HG03342 (cell line): Measurements from ENCODE around the gene HELZ.
"Not testable (repeated sequence)": the region's sequence is repeated elsewhere in the genome, so short reads cannot be mapped to it uniquely, and the experiment has no call there.

ENCODE experiments used
- ATAC-seq: cut with Tn5 transposase; IDR thresholded peaks from one replicate; pipeline ENCODE4 v1.9.1; 2021; ENCODE audit warnings: mild to moderate bottlenecking, moderate library complexity; ENCODE audit not compliant: unreplicated experiment

HELZ gene

GRCh38 chr17:67198131-67198530, 46.9 kb downstream of the HELZ start:
- no peak for ATAC-seq

DNA sequence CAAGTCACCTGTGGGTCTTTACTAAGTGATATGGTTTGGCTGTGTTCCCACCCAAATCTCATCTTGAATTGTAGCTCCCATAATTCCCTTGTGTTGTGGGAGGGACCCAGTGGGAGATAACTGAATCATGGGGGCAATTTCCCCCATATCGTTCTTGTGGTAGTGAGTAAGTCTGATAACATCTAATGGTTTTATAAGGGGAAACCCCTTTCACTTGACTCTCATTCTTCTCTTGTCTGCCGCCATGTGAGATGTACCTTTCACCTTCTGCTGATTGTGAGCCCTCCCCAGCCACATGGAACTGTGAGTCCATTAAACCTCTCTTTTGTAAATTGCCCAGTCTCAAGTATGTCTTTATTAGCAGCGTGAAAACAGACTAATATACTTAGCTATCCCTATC, 48.0 kb downstream of the HELZ start:
- ATAC-seq: not testable (repeated sequence)

GRCh38 chr17:67196422-67196821, 48.6 kb downstream of the HELZ start:
- ATAC-seq: no peak

DNA sequence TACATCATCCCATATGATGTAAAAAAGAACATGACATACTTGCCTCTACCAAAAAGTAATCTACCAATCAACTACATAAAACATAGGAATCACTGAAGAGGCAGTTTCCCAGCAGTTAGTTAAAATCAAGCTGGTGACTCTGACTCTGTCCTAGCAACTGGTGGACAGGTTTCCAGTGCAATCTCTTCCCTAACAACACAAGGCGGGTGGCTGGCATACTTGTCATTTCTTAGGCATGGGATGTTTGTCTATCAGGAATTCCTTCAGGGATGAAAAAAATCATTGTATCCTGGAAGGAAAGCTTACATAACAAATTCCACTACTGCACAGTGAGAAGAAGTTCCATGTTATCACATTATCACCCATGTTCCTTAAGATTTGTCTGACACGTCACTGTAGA, 50.9 kb downstream of the HELZ start:
- ATAC-seq: no peak

DNA sequence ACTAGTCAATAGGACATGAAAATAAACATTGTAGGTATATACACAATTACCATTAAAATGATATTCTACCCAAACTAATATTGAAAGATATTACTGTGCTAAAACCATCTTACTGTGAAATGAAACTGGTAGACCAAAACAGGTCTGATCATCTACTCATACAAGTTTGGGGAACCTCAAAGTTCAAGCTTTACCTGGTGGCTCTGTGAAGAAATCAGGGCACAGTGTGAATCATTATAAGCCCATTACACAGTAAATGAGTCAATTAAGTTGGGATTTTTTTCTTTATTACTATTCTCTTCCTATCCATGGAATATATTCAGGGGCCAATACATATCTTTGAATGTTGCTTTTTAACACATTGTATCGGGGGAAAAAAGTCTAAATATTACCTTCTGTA, 57.1 kb downstream of the HELZ start:
- no peak for ATAC-seq

GRCh38 chr17:67186782-67187181, 58.2 kb downstream of the HELZ start:
- no peak for ATAC-seq

- ATAC-seq: no peak
These were observed 61.5 kb downstream of the HELZ start for GRCh38 chr17:67183531-67183930.

DNA sequence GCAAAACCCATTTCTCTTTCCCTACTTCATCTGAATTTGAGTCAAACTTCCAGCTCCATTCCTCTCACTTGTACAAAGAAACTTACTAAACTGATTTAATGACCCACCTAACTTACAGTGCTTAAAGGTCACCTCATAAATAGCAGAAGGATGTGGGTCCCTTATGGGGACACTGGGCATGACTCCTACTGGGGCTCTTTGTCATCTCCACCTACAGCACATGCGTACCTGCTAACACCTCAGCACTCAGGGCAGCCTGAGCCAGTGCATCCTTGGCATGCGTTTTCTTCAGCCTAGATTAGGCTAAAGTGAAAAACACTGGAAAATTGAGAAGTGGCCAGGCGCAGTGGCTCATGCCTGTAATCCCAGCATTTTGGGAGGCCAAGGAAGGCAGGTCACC, 63.2 kb downstream of the HELZ start:
- no peak for ATAC-seq

GRCh38 chr17:67180275-67180674, 64.7 kb downstream of the HELZ start:
- no peak for ATAC-seq

DNA sequence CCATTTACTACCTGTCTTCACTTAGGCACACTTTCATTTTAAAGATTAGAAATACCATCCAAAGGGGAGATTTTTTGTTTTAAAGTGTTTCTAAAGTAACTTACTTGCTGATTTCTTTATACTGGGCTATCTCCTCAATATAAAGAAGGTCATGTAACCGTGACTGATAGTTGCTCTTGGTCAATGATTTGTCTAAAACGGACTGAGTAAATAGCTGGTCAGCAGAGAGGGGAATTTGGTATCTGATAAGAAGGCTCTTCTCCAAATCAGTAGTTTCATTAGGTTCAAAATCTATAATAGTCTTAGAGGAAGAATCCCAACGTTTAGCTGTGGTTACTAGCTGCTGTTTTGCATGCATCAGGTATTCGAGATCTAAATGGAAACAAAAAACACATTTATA, 66.4 kb downstream of the HELZ start:
- ATAC-seq: no peak

DNA sequence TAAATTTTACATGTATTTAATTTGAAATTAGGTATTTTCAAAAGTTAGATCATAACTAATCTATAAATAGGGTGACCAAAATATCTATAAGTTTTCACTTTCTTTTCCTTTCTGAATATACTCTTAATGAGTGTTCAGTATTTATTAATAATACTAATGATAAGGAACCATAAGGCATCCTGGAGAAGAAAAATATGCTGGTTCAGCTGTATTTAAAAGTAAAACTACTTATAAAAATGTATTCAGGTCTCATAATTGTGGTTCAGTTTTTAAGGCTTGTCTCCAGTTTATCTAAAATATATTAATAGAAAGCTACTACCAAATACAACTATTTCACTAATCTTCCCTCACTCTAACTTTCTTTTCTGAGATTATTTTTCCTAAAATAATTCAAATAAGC, 67.3 kb downstream of the HELZ start:
- no peak for ATAC-seq

- ATAC-seq: no peak
These were observed 70.8 kb downstream of the HELZ start for GRCh38 chr17:67174190-67174589.

DNA sequence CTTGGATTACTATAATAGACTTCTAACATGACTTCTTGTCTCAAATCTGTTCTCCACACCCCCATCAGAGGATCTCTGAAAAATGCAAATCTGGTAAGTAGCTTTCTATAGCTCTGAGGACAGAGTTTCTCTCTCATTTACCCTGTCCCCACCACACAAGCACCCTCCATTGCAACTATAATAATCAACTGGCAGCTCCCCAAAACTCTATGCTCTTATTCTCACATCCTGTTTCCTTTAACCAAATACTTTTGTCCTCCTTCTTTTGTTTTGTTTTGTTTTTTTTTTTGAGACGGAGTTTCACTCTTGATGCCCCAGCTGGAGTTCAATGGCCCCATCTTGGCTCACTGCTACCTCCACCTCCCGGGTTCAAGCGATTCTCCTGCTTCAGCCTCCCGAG, 73.4 kb downstream of the HELZ start:
- peak; percentile 98 for ATAC-seq

GRCh38 chr17:67168496-67168895, 76.5 kb downstream of the HELZ start:
- ATAC-seq: no peak

DNA sequence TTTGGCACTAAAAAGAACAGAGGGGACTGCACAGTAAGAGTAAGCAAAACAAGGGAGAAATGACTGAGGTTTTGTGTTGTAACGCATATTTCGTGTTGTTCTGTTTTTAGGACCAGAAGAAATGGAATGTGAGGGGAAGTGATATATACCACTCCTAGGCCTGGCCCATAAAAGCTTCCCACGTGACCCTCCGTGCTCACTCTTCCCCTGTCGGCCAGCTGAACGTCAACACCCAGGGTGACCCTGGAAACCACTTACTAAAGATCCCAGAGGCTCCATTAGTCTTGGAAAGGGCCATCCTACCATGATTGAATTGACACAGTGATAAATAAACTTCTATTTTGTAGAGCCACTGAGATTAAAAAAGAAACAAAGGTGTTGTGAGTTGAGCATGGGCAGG, 79.8 kb downstream of the HELZ start:
- no peak for ATAC-seq

DNA sequence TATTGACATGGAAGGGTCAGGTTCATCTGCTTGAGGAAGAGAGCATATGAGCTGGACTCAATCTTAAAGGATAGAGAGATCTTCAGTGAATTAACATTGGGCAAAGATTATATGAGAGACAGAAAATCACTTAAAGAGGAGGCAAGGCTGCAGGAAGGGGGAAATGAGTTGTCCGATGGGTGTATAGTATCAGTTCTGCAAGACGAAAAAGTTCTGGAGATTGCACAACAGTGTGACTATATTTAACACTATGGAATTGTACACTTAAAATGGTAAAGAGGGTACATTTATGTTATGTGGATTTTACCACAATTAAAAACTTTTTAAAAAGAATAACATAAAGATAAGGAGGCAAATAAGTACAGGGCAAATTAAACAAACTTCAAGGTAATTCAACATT, 80.7 kb downstream of the HELZ start:
- no peak for ATAC-seq

- ATAC-seq: no peak
These were observed 82.2 kb downstream of the HELZ start for GRCh38 chr17:67162771-67163170.

- ATAC-seq: no peak
These were observed 83.4 kb downstream of the HELZ start for GRCh38 chr17:67161573-67161972.

- no peak for ATAC-seq
These were observed 84.2 kb downstream of the HELZ start for GRCh38 chr17:67160791-67161190.

GRCh38 chr17:67157732-67158639, 87.0 kb downstream of the HELZ start:
- ATAC-seq: no peak

DNA sequence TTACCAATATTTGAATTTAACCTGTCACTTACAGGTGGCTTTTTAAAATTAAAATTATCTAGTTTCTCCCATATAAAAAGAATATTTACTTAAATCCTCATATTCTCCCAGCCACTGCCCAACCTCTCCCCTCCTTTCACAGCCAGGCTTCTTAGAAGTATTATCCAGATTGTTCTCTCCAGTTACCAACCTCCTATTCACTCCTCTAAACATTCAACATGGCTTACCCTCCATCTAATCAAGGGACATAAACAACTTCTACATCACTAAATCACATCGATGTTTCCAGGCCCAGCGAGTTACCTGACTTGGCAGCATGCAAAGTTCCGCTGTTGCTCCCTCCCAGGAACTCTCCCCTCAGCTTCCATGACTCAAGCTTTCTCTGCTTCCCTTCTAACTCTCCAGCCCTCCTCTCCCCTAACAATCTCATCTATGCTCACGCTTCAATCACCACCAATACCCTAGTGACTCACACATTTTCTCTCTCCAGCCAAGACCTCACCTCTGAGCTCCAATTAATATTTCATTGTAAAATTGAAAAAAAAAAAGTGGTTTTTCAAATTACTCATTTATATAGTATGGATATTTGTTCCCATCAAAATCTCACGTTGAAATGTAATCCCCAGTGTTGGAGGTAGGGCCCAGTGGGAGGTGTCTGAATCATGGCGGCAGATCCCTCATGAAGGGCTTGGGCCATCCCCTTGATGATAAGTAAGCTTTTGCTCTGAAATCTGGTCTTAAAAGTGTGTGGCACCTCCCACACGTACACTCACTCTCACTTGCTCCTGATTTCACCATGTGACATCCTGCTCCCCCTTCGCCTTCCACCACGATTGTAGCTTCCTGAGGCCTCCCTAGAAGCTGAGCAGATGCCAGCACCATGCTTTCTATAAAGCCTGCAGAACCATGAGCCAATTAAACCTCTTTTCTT, 88.5 kb downstream of the HELZ start:
- ATAC-seq: no peak

DNA sequence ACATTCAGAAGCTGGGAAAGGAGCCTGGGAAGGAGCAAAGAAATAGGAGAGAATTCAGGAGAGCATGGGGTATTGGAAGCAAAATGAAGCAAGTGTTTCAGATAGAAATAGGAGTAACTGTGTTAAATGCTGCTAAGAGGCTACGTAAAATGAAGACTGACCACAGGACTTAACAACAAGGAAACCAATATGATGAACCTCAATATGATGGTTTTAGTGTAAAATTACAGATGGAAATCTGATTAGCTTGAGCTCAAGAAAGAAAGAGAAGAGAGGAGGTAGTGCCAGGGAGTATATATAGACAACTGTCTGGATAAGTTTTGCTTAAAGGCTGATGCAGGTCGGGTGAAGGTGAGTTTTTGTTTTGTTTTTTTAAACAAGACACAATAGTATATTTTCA, 92.2 kb downstream of the HELZ start:
- ATAC-seq: no peak
